ENCODE results near the gene MMAA. TPM values are rescaled to one million over a fixed set of nuclear protein-coding genes. Genes with fewer than 3 reads are reported as not detected.

MMAA gene
- total and polyA plus RNA-seq, 9 of the 15 experiments (the other 6 are each of a cell fraction or from before 2014, with no cell fraction given), result 0.86 to 2.3 (median 1.4) TPM

GRCh38 chr4:145583191-145584055, 35.8 kb upstream of the MMAA start (continued):
- TF ChIP-seq HDAC3 (IDR thresholded peaks at IDR 0.05; ENCODE audit: borderline replicate concordance, partially characterized antibody), result no peak

DNA sequence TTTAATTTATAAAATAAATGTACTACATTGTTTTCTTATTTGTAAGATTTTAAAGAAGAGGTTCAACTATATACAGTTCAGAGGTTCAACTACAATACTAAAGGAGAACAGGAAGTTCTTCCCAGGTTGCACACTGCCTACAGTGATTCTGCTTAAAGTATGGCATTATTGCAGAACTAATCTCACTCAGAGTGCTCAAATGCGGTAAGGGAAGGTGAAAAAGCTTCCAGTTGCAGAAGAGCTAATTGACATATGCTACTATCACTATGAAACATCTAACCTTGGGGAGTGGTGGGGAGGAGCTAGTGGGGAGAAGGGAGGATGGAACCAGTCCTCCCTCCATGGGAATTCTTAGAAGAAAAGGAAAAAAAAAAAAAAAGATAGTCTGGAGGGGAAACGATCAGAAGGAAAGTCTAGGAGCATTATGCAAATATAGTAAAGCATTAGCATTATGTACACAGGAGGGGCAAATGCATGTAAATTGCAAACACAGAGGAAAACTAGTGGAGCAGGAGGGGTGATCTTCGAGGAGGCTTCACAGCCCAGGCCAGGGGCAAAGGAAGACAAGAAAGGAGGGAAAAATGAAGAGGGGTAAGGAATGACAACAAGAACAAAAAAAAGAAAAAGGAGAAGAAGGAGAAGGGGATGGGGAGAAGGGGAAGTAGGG, 32.0 kb upstream of the MMAA start:
- no peak overlapping the region for H2AFZ ChIP-seq (ENCODE audit: low read depth, low read length)
- intact Hi-C loops (cut with micrococcal nuclease) (no loop called here), in situ Hi-C loops (cut with MboI) (no loop called here)
- no peaks in the 10 kb centered on the region for H3K27me3 ChIP-seq (ENCODE audit: control insufficient read depth in 2 of 2, insufficient read depth in 2 of 2, low read length in 2 of 2)
- H3K27ac ChIP-seq (ENCODE audit: extremely low read depth, low read depth, low read length), result no peak overlapping the region
- no peaks in the 10 kb centered on the region for H3K4me1 ChIP-seq (replicated peaks in 1 of 2; ENCODE audit: control insufficient read depth in 2 of 2, insufficient read depth in 2 of 2, low read length in 2 of 2)
- POLR2A ChIA-PET, result interaction anchor here (0.7 kb wide), 1 partner anchor 381 kb away, joined by 3 read pairs; no protein-coding TSS in a partner anchor
- DNase-seq (ENCODE audit: extremely low read depth in 1 of 4, low spot score in 3 of 4), result no peak
- H3K4me2 ChIP-seq (ENCODE audit: insufficient read depth, low read length), result no peak overlapping the region
- CTCF ChIA-PET (ENCODE audit: low intra/inter-chr PET ratio), result no interaction called here
- H3K4me3 ChIP-seq, result no peak overlapping the region
- no peaks in the 10 kb centered on the region for H3K79me2 ChIP-seq (ENCODE audit: control insufficient read depth, insufficient read depth, low read length)
- 0% methylated on average over 3 of the region's 3 CpGs for WGBS (ENCODE audit: insufficient coverage, low coverage, missing lambda C conversion rate)
- ATAC-seq, result no peak
- no peaks in the 10 kb centered on the region for H3K36me3 ChIP-seq (ENCODE audit: control insufficient read depth, insufficient read depth, low read length)
- no peaks in the 10 kb centered on the region for H3K9me3 ChIP-seq (replicated peaks; ENCODE audit: control insufficient read depth, insufficient read depth, low read depth, low read length)
- no peaks in the 10 kb centered on the region for H4K20me1 ChIP-seq (replicated peaks; ENCODE audit: control insufficient read depth, insufficient read depth, low read length)
- no TSS peak for BruUV-seq (replicated peaks)
- FAIRE-seq, result no peak
- no peaks in the 10 kb centered on the region for H3K9me1 ChIP-seq (ENCODE audit: control insufficient read depth, insufficient read depth, low read length)
- no peak overlapping the region for H3K9ac ChIP-seq (ENCODE audit: insufficient read depth in 1 of 2, low read depth in 2 of 2, low read length in 2 of 2)
- TF ChIP-seq YY1 (IDR thresholded peaks at IDR 0.05; ENCODE audit: borderline replicate concordance in 1 of 3, control insufficient read depth in 1 of 3, extremely low read depth in 1 of 3, insufficient read depth in 3 of 3, insufficient read length in 1 of 3, insufficient replicate concordance in 2 of 3, low read depth in 1 of 3, low read length in 2 of 3), result no peak
- TF ChIP-seq SMAD3 (CRISPR knock-in tag; conservative IDR thresholded peaks at IDR 0.05), result no peak
- TF ChIP-seq ZNF445 (CRISPR knock-in tag; IDR thresholded peaks at IDR 0.05; ENCODE audit: low read depth), result no peak
- no peak for TF ChIP-seq YBX1 (IDR thresholded peaks at IDR 0.05)
- TF ChIP-seq TFAP4 (CRISPR knock-in tag; IDR thresholded peaks at IDR 0.05; ENCODE audit: borderline replicate concordance), result no peak
- TF ChIP-seq, protein P1, sequence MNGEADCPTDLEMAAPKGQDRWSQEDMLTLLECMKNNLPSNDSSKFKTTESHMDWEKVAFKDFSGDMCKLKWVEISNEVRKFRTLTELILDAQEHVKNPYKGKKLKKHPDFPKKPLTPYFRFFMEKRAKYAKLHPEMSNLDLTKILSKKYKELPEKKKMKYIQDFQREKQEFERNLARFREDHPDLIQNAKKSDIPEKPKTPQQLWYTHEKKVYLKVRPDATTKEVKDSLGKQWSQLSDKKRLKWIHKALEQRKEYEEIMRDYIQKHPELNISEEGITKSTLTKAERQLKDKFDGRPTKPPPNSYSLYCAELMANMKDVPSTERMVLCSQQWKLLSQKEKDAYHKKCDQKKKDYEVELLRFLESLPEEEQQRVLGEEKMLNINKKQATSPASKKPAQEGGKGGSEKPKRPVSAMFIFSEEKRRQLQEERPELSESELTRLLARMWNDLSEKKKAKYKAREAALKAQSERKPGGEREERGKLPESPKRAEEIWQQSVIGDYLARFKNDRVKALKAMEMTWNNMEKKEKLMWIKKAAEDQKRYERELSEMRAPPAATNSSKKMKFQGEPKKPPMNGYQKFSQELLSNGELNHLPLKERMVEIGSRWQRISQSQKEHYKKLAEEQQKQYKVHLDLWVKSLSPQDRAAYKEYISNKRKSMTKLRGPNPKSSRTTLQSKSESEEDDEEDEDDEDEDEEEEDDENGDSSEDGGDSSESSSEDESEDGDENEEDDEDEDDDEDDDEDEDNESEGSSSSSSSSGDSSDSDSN (IDR thresholded peaks at IDR 0.05; ENCODE audit: borderline replicate concordance in 1 of 2, low read depth in 2 of 2, low read length in 2 of 2), result no peak
- TF ChIP-seq, protein P2, sequence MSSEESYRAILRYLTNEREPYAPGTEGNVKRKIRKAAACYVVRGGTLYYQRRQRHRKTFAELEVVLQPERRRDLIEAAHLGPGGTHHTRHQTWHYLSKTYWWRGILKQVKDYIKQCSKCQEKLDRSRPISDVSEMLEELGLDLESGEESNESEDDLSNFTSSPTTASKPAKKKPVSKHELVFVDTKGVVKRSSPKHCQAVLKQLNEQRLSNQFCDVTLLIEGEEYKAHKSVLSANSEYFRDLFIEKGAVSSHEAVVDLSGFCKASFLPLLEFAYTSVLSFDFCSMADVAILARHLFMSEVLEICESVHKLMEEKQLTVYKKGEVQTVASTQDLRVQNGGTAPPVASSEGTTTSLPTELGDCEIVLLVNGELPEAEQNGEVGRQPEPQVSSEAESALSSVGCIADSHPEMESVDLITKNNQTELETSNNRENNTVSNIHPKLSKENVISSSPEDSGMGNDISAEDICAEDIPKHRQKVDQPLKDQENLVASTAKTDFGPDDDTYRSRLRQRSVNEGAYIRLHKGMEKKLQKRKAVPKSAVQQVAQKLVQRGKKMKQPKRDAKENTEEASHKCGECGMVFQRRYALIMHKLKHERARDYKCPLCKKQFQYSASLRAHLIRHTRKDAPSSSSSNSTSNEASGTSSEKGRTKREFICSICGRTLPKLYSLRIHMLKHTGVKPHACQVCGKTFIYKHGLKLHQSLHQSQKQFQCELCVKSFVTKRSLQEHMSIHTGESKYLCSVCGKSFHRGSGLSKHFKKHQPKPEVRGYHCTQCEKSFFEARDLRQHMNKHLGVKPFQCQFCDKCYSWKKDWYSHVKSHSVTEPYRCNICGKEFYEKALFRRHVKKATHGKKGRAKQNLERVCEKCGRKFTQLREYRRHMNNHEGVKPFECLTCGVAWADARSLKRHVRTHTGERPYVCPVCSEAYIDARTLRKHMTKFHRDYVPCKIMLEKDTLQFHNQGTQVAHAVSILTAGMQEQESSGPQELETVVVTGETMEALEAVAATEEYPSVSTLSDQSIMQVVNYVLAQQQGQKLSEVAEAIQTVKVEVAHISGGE (CRISPR knock-in tag; IDR thresholded peaks at IDR 0.05), result no peak
- TF ChIP-seq GATA2 (CRISPR knock-in tag; IDR thresholded peaks at IDR 0.05), result no peak
- no peak for TF ChIP-seq XRCC5 (IDR thresholded peaks at IDR 0.05; ENCODE audit: low read depth, low read length)
